ENCODE results near the gene DCX. TPM values are rescaled to one million over a fixed set of nuclear protein-coding genes. Genes with fewer than 3 reads are reported as not detected.

DCX gene
- total RNA-seq, 1 donor from 2014 or later: 614 TPM

DNA sequence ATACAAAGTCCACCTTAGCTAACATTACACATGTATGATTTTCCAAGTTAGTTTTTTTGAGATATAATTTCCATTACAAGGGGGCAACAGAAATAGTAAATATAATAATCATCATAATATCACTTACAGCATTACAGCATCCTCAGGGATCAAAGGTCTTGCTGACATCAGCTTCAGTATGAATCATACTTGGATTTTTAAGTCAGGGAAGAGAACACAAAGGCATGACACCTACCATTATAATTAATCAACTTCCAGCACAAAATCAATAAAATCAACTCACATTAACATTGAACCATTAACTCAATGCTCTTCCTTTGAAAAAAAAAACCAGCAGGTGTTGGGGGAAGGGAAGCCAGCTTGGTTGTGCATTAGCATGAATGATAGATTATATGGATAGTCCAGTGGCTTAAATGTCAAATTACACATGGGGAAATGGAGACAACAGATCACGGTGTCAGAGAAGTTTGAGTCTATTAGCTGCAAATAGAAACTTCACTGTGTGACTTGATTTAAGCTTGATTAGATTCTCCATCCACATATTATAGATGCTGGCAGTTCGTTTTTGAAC, 74.8 kb downstream of the DCX start:
- Mint-ChIP-seq H3K9me3 (ENCODE audit: unreplicated experiment) (peaks cover 15% of the 10 kb centered on the region), H3K4me1 (ENCODE audit: low read depth, unreplicated experiment) (peaks cover 28% of the 10 kb centered on the region), H3K27ac (ENCODE audit: unreplicated experiment) (no peak overlapping the region), H3K36me3 (ENCODE audit: unreplicated experiment) (no peaks in the 10 kb centered on the region), H3K27me3 (ENCODE audit: unreplicated experiment) (peaks cover 1% of the 10 kb centered on the region), H3K4me3 (ENCODE audit: unreplicated experiment) (no peak overlapping the region)
- TF ChIP-seq, protein P1, sequence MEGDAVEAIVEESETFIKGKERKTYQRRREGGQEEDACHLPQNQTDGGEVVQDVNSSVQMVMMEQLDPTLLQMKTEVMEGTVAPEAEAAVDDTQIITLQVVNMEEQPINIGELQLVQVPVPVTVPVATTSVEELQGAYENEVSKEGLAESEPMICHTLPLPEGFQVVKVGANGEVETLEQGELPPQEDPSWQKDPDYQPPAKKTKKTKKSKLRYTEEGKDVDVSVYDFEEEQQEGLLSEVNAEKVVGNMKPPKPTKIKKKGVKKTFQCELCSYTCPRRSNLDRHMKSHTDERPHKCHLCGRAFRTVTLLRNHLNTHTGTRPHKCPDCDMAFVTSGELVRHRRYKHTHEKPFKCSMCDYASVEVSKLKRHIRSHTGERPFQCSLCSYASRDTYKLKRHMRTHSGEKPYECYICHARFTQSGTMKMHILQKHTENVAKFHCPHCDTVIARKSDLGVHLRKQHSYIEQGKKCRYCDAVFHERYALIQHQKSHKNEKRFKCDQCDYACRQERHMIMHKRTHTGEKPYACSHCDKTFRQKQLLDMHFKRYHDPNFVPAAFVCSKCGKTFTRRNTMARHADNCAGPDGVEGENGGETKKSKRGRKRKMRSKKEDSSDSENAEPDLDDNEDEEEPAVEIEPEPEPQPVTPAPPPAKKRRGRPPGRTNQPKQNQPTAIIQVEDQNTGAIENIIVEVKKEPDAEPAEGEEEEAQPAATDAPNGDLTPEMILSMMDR (IDR thresholded peaks at IDR 0.05; ENCODE audit: partially characterized antibody, unreplicated experiment): no peak
- no peak for DNase-seq

- Mint-ChIP-seq H3K27me3 (ENCODE audit: unreplicated experiment) (peaks cover 1% of the 10 kb centered on the region), H3K9me3 (ENCODE audit: unreplicated experiment) (peaks cover 12% of the 10 kb centered on the region), H3K27ac (ENCODE audit: unreplicated experiment) (no peak overlapping the region), H3K4me1 (ENCODE audit: low read depth, unreplicated experiment) (peaks cover 21% of the 10 kb centered on the region), H3K4me3 (ENCODE audit: unreplicated experiment) (no peak overlapping the region), H3K36me3 (ENCODE audit: unreplicated experiment) (no peaks in the 10 kb centered on the region)
- TF ChIP-seq, protein P1 (IDR thresholded peaks at IDR 0.05; ENCODE audit: partially characterized antibody, unreplicated experiment): no peak
- no peak for DNase-seq
Observed at GRCh38 chrX:111336141-111336540, 75.9 kb downstream of the DCX start.

DNA sequence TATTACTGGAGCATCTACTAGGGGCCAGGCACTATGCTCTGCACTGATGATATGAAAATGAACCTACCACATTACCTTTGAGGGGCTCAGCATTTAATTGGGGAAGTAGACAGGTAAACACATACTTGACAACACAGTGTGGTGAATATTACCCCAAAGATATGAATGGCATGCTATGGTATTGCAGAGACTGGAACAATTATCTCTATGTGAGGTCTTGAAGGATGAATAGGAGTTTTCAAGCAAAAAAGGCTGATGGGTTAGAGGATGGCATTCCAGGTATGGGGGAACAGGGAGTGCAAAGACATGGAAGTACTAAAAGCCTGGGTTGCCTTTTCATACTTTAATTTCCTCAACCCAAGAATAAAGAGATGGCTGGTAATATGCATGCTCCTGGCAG, 82.6 kb downstream of the DCX start:
- TF ChIP-seq, protein P1 (IDR thresholded peaks at IDR 0.05; ENCODE audit: partially characterized antibody, unreplicated experiment): no peak
- no peak overlapping the region for H3K27ac Mint-ChIP-seq (ENCODE audit: unreplicated experiment)
- H3K4me1 Mint-ChIP-seq (ENCODE audit: low read depth, unreplicated experiment): peaks cover 2% of the 10 kb centered on the region
- H3K9me3 Mint-ChIP-seq (ENCODE audit: unreplicated experiment): peaks cover 2% of the 10 kb centered on the region
- H3K36me3 Mint-ChIP-seq (ENCODE audit: unreplicated experiment): no peaks in the 10 kb centered on the region
- H3K27me3 Mint-ChIP-seq (ENCODE audit: unreplicated experiment): peaks cover 2% of the 10 kb centered on the region
- DNase-seq: no peak
- no peak overlapping the region for H3K4me3 Mint-ChIP-seq (ENCODE audit: unreplicated experiment)

DNA sequence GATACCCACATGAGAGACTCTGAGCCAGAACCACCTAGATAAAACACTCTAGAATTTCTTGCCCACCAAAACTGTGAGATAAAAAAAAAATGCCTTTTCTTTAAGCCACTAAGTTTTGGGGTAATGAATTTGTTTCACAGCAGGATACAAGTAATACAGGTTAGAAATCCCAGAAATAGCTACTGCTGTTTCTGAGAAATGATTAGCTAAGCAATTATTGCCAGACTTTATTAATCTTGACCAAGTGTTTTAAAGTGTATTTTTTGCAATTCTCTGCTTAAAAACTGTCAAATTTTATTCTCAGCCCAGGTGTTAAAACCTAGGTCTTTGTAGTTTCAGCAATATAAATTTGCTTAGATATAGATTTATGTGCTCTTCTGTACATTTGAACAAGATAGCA, 83.1 kb downstream of the DCX start:
- Mint-ChIP-seq H3K9me3 (ENCODE audit: unreplicated experiment) (peaks cover 2% of the 10 kb centered on the region), H3K27me3 (ENCODE audit: unreplicated experiment) (peaks cover 2% of the 10 kb centered on the region), H3K36me3 (ENCODE audit: unreplicated experiment) (no peaks in the 10 kb centered on the region), H3K4me1 (ENCODE audit: low read depth, unreplicated experiment) (no peaks in the 10 kb centered on the region), H3K27ac (ENCODE audit: unreplicated experiment) (no peak overlapping the region), H3K4me3 (ENCODE audit: unreplicated experiment) (no peak overlapping the region)
- TF ChIP-seq, protein P1 (IDR thresholded peaks at IDR 0.05; ENCODE audit: partially characterized antibody, unreplicated experiment): no peak
- no peak for DNase-seq

- Mint-ChIP-seq H3K9me3 (ENCODE audit: unreplicated experiment) (peaks cover 2% of the 10 kb centered on the region), H3K36me3 (ENCODE audit: unreplicated experiment) (no peaks in the 10 kb centered on the region), H3K27ac (ENCODE audit: unreplicated experiment) (peak overlapping the region; percentile 48), H3K4me3 (ENCODE audit: unreplicated experiment) (no peak overlapping the region), H3K4me1 (ENCODE audit: low read depth, unreplicated experiment) (no peaks in the 10 kb centered on the region), H3K27me3 (ENCODE audit: unreplicated experiment) (peaks cover 5% of the 10 kb centered on the region)
- DNase-seq: no peak
- TF ChIP-seq, protein P1 (IDR thresholded peaks at IDR 0.05; ENCODE audit: partially characterized antibody, unreplicated experiment): no peak
Observed at GRCh38 chrX:111322231-111322855, 89.6 kb downstream of the DCX start.
